DOHH2 (cell line): Measurements from ENCODE around the gene MGLL.

Experiments used
- CTCF ChIP-seq: fragments of 200-600 bp; sonication (generic); IDR thresholded peaks from one replicate; pipeline ENCODE4 v1.5.1; 2014; ENCODE audit warnings: antibody characterized with exemption, mild to moderate bottlenecking, low read depth, low read length; ENCODE audit not compliant: poor library complexity, severe bottlenecking
- EZH2phosphoT487 ChIP-seq: fragments of 200-600 bp; sonication (generic); IDR thresholded peaks from 2 replicates; pipeline ENCODE4 v1.6.1; 2017; ENCODE audit warnings: borderline replicate concordance, mild to moderate bottlenecking, antibody characterized with exemption, low read length, moderate library complexity, mixed read lengths

DNA sequence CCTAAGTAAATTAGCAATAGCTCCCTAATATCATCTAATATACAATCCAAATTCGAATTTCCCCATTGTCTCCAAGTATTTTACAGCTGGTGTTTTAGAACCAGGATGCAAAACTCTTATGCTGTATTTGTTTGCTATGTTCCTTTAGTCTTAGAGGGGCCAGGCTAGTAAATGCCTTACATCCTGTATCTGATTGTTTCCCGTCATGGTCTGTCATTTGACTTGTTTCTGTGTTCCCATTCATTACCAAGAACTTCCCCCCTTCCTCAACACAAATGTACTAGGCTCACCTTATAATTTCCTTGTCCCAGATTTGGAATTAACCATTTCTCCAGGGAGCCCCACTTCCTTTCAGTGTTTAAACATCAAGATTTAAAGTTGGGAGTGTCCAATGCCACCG is 95.4 kb downstream of the MGLL start:
- TF ChIP-seq CTCF (no peak), EZH2phosphoT487 (no peak)
